OCI-LY3 (cell line): Measurements from ENCODE around the gene AGR3.

ENCODE experiments used
- CTCF ChIP-seq: fragments of 200-600, 300-600 bp; sonication (generic); IDR thresholded peaks from 2 replicates; pipeline ENCODE4 v1.5.1; 2014; ENCODE audit warnings: antibody characterized with exemption, low read length, low read depth
- EZH2phosphoT487 ChIP-seq: fragments of 200-600 bp; shearing (Covaris generic); IDR thresholded peaks from 2 replicates; pipeline ENCODE4 v1.6.1; 2018; ENCODE audit warnings: antibody characterized with exemption, mixed run types, low read depth

GRCh38 chr7:16816824-16817223 lies 65.0 kb downstream of the AGR3 start:
- no peak for TF ChIP-seq CTCF
- no peak for TF ChIP-seq EZH2phosphoT487
